GM12892 (cell line): ENCODE measurements around the gene TUSC2.

Source experiments
- POLR2A ChIP-seq: IDR thresholded peaks from 2 replicates; pipeline ENCODE4 v1.6.1; 2011; ENCODE audit warnings: low read depth, low read length, control low read depth
- POLR2AphosphoS5 ChIP-seq: IDR thresholded peaks from 2 replicates; pipeline ENCODE4 v1.6.1; 2011; ENCODE audit warnings: low read depth, low read length, control low read depth

DNA sequence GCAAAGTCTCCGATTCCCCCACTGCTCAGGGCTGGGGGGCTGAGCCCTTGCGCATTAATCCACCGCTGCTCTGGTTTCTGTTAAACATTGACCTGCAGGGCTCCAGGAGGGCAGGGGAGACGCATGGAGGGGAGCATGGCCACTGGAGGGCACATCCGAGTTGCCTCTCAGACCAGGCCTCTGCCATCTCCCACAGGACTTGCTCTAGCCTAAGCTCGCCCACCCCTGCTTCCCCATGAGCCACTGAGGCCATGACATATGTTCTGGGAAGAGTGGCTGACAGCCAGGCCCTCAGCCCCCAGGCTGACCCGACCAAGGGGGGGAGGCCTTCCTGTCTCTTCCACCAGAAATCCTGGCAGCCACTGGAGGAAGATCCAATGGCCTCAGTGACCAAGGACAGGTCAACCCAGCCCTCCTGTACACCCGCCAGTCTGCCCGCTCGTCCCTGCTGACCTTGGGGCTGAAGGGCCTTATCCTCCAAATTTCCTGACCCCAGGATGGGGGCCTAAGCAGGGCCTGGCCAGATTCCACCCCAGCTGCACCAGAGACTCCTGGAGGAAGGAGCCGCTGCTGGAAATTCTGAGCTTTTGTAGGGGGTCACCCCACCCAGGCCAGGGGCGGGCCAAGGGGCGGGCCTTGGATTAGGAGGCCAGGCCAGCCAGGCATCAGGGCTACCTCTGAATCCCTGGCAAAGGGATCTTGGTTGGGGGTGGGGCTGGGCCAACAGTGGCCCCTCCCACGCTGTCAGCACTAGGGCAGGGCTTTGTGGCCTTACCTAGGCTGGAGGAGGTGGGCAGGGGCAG is 24.8 kb downstream of the TUSC2 start, which contains the start of gene HYAL1:
- TF ChIP-seq POLR2AphosphoS5: no peak
- TF ChIP-seq POLR2A: no peak
